Thyroid gland (tissue), 4 donors: ENCODE measurements around the gene USP44. TPM values are rescaled to one million over a fixed set of nuclear protein-coding genes. Genes with fewer than 3 reads are reported as not detected.

ENCODE experiments used
- DNase-seq, 2 donors: peaks; one replicate each; pipeline ENCODE4 v3.0.0-alpha.2; 2019
- H3K27ac ChIP-seq, 3 donors: fragments of 200-600 bp; sonication (generic); 1 replicate in 2 of 3; 2 replicates in 1 of 3; pipeline ENCODE4 v1.5.1; 2016 to 2019; ENCODE audit warnings: mild to moderate bottlenecking in 1 of 3, moderate library complexity in 1 of 3
- H3K27me3 ChIP-seq: fragments of 200-600 bp; sonication (generic); one replicate; pipeline ENCODE4 v1.5.1; 2019
- H3K36me3 ChIP-seq, 2 donors: fragments of 200-600 bp; sonication (generic); one replicate each; pipeline ENCODE4 v1.5.1; 2016 to 2019
- H3K4me1 ChIP-seq, 2 donors: fragments of 200-600 bp; sonication (generic); one replicate each; pipeline ENCODE4 v1.5.1; 2017 to 2019
- H3K4me3 ChIP-seq, 3 donors: fragments of 200-600 bp; sonication (generic); replicated peaks in 1 of 3; 1 replicate in 2 of 3; 2 replicates in 1 of 3; pipeline ENCODE4 v1.5.1; 2016; ENCODE audit warnings: mild to moderate bottlenecking in 1 of 3
- H3K9me3 ChIP-seq: fragments of 200-600 bp; sonication (generic); one replicate; pipeline ENCODE4 v1.5.1; 2017
- CTCF ChIP-seq, 6 experiments: fragments of 200-600 bp in 3 of 6; fragments of 450-650 bp in 3 of 6; sonication (generic) in 3 of 6; IDR thresholded peaks; one replicate each; pipeline ENCODE4 v1.5.1; 2016 to 2019; ENCODE audit warnings: antibody characterized with exemption in 6 of 6, mild to moderate bottlenecking in 2 of 6, inconsistent platforms in 1 of 6, moderate library complexity in 1 of 6
- POLR2A ChIP-seq, 2 donors: fragments of 450-650 bp; IDR thresholded peaks; one replicate each; pipeline ENCODE4 v1.6.1; 2017; ENCODE audit warnings: antibody characterized with exemption in 2 of 2, mild to moderate bottlenecking in 2 of 2, moderate library complexity in 1 of 2
- WGBS, 2 donors: methylation state at CpG; one replicate each; pipeline ENCODE4 v1.1.5; 2017; 5-methylcytosine and 5-hydroxymethylcytosine counted together
- intact Hi-C: fragments of 100-400 bp; cut with DNase I; formaldehyde crosslinking; loops from one replicate; pipeline ENCODE4 v1.15.1; 2023
- total RNA-seq, 4 donors: library from RNA; depleted of rRNA; stranded (reverse); fragments of >200 nt; gene quantifications; one replicate each; pipeline ENCODE4 v1.2.3, GENCODE V29; 2016

USP44 gene
- total RNA-seq, 4 donors from 2014 or later, result 2.8 to 9.1 (median 6.3) TPM

- Histone ChIP-seq H3K36me3 (no peaks in the 10 kb centered on the region), H3K27me3 (no peaks in the 10 kb centered on the region), H3K4me1 (peaks cover 0 to 3% of the 10 kb centered on the region in 2 donors), H3K4me3 (peak overlapping the region; percentile 72 to 87 (median 81)), H3K27ac (peak overlapping the region; percentile 45 to 76 (median 52)), H3K9me3 (no peaks in the 10 kb centered on the region)
- intact Hi-C loops, result no loop called here
- WGBS, 2 donors, result 12 to 15% methylated on average over 19 to 27 of the region's 98 CpGs
- DNase-seq, result peak; percentile 60 to 67
- TF ChIP-seq CTCF (IDR thresholded peaks at IDR 0.05), result no peak
- TF ChIP-seq POLR2A (IDR thresholded peaks at IDR 0.05), result peak in 1 of 2 donors; percentile 84
Observed at GRCh38 chr12:95548539-95549391, 2.5 kb downstream of the USP44 start.

GRCh38 chr12:95548056-95548538, 3.2 kb downstream of the USP44 start:
- intact Hi-C loops, result no loop called here
- Histone ChIP-seq H3K9me3 (no peaks in the 10 kb centered on the region), H3K4me3 (peak overlapping the region; percentile 72 to 87 (median 81)), H3K27me3 (no peaks in the 10 kb centered on the region), H3K27ac (peak overlapping the region; percentile 45 to 76 (median 52)), H3K36me3 (no peaks in the 10 kb centered on the region), H3K4me1 (peaks cover 0 to 3% of the 10 kb centered on the region in 2 donors)
- WGBS, 2 donors, result 3 to 14% methylated on average over 4 to 13 of the region's 50 CpGs
- peak; percentile 48 to 53 for DNase-seq
- TF ChIP-seq CTCF (IDR thresholded peaks at IDR 0.05) (no peak), POLR2A (IDR thresholded peaks at IDR 0.05) (no peak)

GRCh38 chr12:95547522-95548055, 3.7 kb downstream of the USP44 start:
- H3K9me3 ChIP-seq, result no peaks in the 10 kb centered on the region
- H3K36me3 ChIP-seq, result no peaks in the 10 kb centered on the region
- no peaks in the 10 kb centered on the region for H3K27me3 ChIP-seq
- TF ChIP-seq POLR2A (IDR thresholded peaks at IDR 0.05), result no peak
- TF ChIP-seq CTCF (IDR thresholded peaks at IDR 0.05), result no peak
- peaks cover 0 to 3% of the 10 kb centered on the region in 2 donors for H3K4me1 ChIP-seq
- intact Hi-C loops, result no loop called here
- DNase-seq, result no peak
- peak overlapping the region in 1 of 3 donors; percentile 52 for H3K27ac ChIP-seq
- WGBS, 2 donors, result 47% methylated on average over 9 of the region's 9 CpGs
- H3K4me3 ChIP-seq, result peak overlapping the region in 2 of 3 donors; percentile 72 to 81

- H3K9me3 ChIP-seq, result no peaks in the 10 kb centered on the region
- no peaks in the 10 kb centered on the region for H3K27me3 ChIP-seq
- H3K4me3 ChIP-seq, result no peak overlapping the region
- no peak for TF ChIP-seq CTCF (IDR thresholded peaks at IDR 0.05)
- TF ChIP-seq POLR2A (IDR thresholded peaks at IDR 0.05), result no peak
- intact Hi-C loops, result no loop called here
- WGBS, 2 donors, result 75 to 82% methylated on average over 9 of the region's 9 CpGs
- no peaks in the 10 kb centered on the region for H3K36me3 ChIP-seq
- H3K27ac ChIP-seq, result no peak overlapping the region
- no peak for DNase-seq
- H3K4me1 ChIP-seq, result peaks cover 0 to 3% of the 10 kb centered on the region in 2 donors
Observed at GRCh38 chr12:95546491-95546813, 4.8 kb downstream of the USP44 start.
